Neural cell (in vitro differentiated cells): Measurements from ENCODE around the gene TF. TPM values are rescaled to one million over a fixed set of nuclear protein-coding genes. Genes with fewer than 3 reads are reported as not detected.

ENCODE experiments used
- H2AFZ ChIP-seq: fragments of 200-600, 300-800 bp; sonication (generic), shearing (Covaris generic); 2 replicates; pipeline ENCODE4 v1.6.0; 2014; ENCODE audit warnings: low read depth, mild to moderate bottlenecking, antibody characterized with exemption, low read length, moderate library complexity
- H3F3A ChIP-seq: fragments of 200-600 bp; shearing (Covaris generic); 2 replicates; pipeline ENCODE4 v1.6.1; 2016; ENCODE audit warnings: mild to moderate bottlenecking, moderate library complexity, mixed read lengths, antibody characterized with exemption, low read length; ENCODE audit not compliant: insufficient read depth, poor library complexity, severe bottlenecking
- H3K27ac ChIP-seq: fragments of 200-600, 300-800 bp; sonication (generic), shearing (Covaris generic); 2 replicates; pipeline ENCODE4 v1.5.1; 2014; ENCODE audit warnings: mild to moderate bottlenecking, low read length, moderate library complexity
- H3K27me3 ChIP-seq: fragments of 300-800, 200-600 bp; sonication (generic), shearing (Covaris generic); 2 replicates; pipeline ENCODE4 v1.6.0; 2014; ENCODE audit warnings: mild to moderate bottlenecking, low read depth, low read length, moderate library complexity; ENCODE audit not compliant: insufficient read depth
- H3K36me3 ChIP-seq: fragments of 300-800, 200-600 bp; sonication (generic), shearing (Covaris generic); 2 replicates; pipeline ENCODE4 v1.5.1; 2014; ENCODE audit warnings: mild to moderate bottlenecking, antibody characterized with exemption, low read length, moderate library complexity; ENCODE audit not compliant: insufficient read depth
- H3K4me2 ChIP-seq: fragments of 300-800, 200-600 bp; sonication (generic), shearing (Covaris generic); 2 replicates; pipeline ENCODE4 v1.6.0; 2014; ENCODE audit warnings: mild to moderate bottlenecking, low read length
- H3K4me3 ChIP-seq: fragments of 300-800, 200-600 bp; sonication (generic), shearing (Covaris generic); 2 replicates; pipeline ENCODE4 v1.5.1; 2014; ENCODE audit warnings: mild to moderate bottlenecking, low read length, moderate library complexity
- H3K79me2 ChIP-seq: fragments of 200-600 bp; shearing (Covaris generic); replicated peaks from 2 replicates; pipeline ENCODE4 v1.6.0; 2014; ENCODE audit warnings: mild to moderate bottlenecking, low read length, moderate library complexity; ENCODE audit not compliant: insufficient read depth
- H3K9ac ChIP-seq: fragments of 300-800, 200-600 bp; sonication (generic), shearing (Covaris generic); 2 replicates; pipeline ENCODE4 v1.6.1; 2016; ENCODE audit warnings: mild to moderate bottlenecking, low read length, mixed read lengths
- H3K9me2 ChIP-seq: fragments of 200-600 bp; shearing (Covaris generic); 2 replicates; pipeline ENCODE4 v1.6.1; 2016; ENCODE audit warnings: mild to moderate bottlenecking, low read length, mixed read lengths; ENCODE audit not compliant: insufficient read depth
- H3K9me3 ChIP-seq: fragments of 200-600, 300-800 bp; sonication (generic), shearing (Covaris generic); 2 replicates; pipeline ENCODE4 v1.6.1; 2016; ENCODE audit warnings: mild to moderate bottlenecking, mixed run types, low read length, moderate library complexity, mixed read lengths
- H4K20me1 ChIP-seq: fragments of 200-600 bp; shearing (Covaris generic); 2 replicates; pipeline ENCODE4 v1.6.1; 2016; ENCODE audit warnings: mild to moderate bottlenecking, mixed run types; ENCODE audit not compliant: insufficient read depth
- EP300 ChIP-seq: fragments of 450-650 bp; conservative IDR thresholded peaks from 2 replicates; pipeline ENCODE4 v1.6.1; 2014; ENCODE audit warnings: antibody characterized with exemption, mild to moderate bottlenecking, moderate library complexity; ENCODE audit not compliant: poor library complexity, severe bottlenecking
- EZH2 ChIP-seq: fragments of 200-600, 300-800 bp; shearing (Covaris generic), sonication (generic); IDR thresholded peaks from 2 replicates; pipeline ENCODE4 v1.6.1; 2014; ENCODE audit warnings: antibody characterized with exemption, low read length, borderline replicate concordance, mild to moderate bottlenecking; ENCODE audit not compliant: insufficient read depth, poor library complexity, severe bottlenecking
- MXI1 ChIP-seq: fragments of 450-650 bp; conservative IDR thresholded peaks from 2 replicates; pipeline ENCODE4 v1.6.1; 2014; ENCODE audit warnings: antibody characterized with exemption, mild to moderate bottlenecking; ENCODE audit not compliant: poor library complexity, severe bottlenecking
- POLR2AphosphoS5 ChIP-seq: IDR thresholded peaks from 2 replicates; pipeline ENCODE4 v1.6.1; 2012
- RAD21 ChIP-seq: fragments of 450-650 bp; conservative IDR thresholded peaks from 2 replicates; pipeline ENCODE4 v1.6.1; 2014; ENCODE audit warnings: antibody characterized with exemption, mild to moderate bottlenecking, moderate library complexity
- SMC3 ChIP-seq: fragments of 450-650 bp; conservative IDR thresholded peaks from 2 replicates; pipeline ENCODE4 v1.6.1; 2014; ENCODE audit warnings: antibody characterized with exemption, mild to moderate bottlenecking, moderate library complexity; ENCODE audit not compliant: poor library complexity
- TAF1 ChIP-seq: IDR thresholded peaks from 2 replicates; pipeline ENCODE4 v1.6.1; 2012; ENCODE audit warnings: low read depth
- polyA plus RNA-seq: library from polyadenylated mRNA; depleted of rRNA; stranded (reverse); fragments of >200 nt; gene quantifications from 2 replicates; pipeline ENCODE4 v1.2.3, GENCODE V29; 2014
- TF ChIP-seq, protein P1 (sequence below): IDR thresholded peaks from 2 replicates; pipeline ENCODE4 v1.6.1; 2012; ENCODE audit warnings: borderline replicate concordance
- TF ChIP-seq, protein P2 (sequence below): fragments of 450-650 bp; IDR thresholded peaks from 2 replicates; pipeline ENCODE4 v1.5.1; 2014; ENCODE audit warnings: antibody characterized with exemption, mild to moderate bottlenecking, moderate library complexity; ENCODE audit not compliant: poor library complexity, severe bottlenecking

TF gene
- polyA plus RNA-seq, 1 donor from 2014 or later = 1.4 TPM

DNA sequence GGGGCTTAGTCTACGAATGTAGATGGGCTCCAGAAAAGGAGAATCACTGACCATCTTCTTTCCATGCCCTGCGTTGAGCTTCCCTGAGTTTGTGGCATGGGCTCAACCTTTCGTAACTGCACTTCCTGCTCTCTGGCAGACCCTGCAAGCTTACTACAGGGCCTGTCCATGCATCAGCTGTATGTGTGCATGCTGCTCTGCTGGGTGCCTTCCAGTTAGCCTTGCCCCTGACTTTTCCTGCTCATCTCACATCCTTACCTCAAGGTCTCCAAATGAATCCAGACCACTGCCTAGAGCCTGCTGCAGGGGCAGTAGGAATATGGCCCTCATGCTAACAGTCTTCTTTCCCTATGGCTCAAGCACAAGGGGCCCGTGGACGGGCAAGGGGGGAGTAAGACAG, 2.0 kb upstream of the TF start:
- Histone ChIP-seq H2AFZ (no peak overlapping the region), H4K20me1 (no peaks in the 10 kb centered on the region), H3F3A (no peaks in the 10 kb centered on the region), H3K27me3 (no peaks in the 10 kb centered on the region), H3K36me3 (no peaks in the 10 kb centered on the region), H3K27ac (no peak overlapping the region), H3K79me2 (no peaks in the 10 kb centered on the region), H3K4me2 (no peak overlapping the region), H3K9me2 (no peaks in the 10 kb centered on the region), H3K4me3 (no peak overlapping the region), H3K9me3 (no peaks in the 10 kb centered on the region), H3K9ac (no peak overlapping the region)
- no peak for TF ChIP-seq SMC3
- no peak for TF ChIP-seq EZH2
- no peak for TF ChIP-seq RAD21
- TF ChIP-seq, protein P1, sequence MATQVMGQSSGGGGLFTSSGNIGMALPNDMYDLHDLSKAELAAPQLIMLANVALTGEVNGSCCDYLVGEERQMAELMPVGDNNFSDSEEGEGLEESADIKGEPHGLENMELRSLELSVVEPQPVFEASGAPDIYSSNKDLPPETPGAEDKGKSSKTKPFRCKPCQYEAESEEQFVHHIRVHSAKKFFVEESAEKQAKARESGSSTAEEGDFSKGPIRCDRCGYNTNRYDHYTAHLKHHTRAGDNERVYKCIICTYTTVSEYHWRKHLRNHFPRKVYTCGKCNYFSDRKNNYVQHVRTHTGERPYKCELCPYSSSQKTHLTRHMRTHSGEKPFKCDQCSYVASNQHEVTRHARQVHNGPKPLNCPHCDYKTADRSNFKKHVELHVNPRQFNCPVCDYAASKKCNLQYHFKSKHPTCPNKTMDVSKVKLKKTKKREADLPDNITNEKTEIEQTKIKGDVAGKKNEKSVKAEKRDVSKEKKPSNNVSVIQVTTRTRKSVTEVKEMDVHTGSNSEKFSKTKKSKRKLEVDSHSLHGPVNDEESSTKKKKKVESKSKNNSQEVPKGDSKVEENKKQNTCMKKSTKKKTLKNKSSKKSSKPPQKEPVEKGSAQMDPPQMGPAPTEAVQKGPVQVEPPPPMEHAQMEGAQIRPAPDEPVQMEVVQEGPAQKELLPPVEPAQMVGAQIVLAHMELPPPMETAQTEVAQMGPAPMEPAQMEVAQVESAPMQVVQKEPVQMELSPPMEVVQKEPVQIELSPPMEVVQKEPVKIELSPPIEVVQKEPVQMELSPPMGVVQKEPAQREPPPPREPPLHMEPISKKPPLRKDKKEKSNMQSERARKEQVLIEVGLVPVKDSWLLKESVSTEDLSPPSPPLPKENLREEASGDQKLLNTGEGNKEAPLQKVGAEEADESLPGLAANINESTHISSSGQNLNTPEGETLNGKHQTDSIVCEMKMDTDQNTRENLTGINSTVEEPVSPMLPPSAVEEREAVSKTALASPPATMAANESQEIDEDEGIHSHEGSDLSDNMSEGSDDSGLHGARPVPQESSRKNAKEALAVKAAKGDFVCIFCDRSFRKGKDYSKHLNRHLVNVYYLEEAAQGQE = no peak
- no peak for TF ChIP-seq MXI1
- no peak for TF ChIP-seq POLR2AphosphoS5

DNA sequence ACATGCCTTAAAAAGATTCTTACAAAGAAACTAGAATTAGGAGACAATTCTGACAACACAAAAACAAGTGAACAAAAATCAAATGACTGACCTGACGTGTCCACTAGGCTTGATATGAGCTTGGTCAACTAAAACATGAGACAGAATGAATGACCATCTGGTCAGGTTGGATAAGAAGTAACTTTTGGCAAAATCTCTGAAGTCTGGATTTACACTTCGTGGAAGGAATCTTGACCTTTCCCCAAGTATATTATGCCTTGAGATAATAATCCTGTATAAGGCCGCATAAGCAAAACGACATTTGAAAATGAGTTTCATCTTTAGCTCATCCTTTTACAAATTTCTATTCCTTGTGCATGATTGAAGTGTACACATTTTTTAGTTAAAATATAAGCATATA, 1.1 kb upstream of the TF start:
- H3K27ac ChIP-seq = no peak overlapping the region
- no peak overlapping the region for H2AFZ ChIP-seq
- H3K9me3 ChIP-seq = no peaks in the 10 kb centered on the region
- TF ChIP-seq EZH2 = no peak
- no peak for TF ChIP-seq EP300
- no peak for TF ChIP-seq MXI1
- TF ChIP-seq, protein P1 = no peak
- TF ChIP-seq, protein P2, sequence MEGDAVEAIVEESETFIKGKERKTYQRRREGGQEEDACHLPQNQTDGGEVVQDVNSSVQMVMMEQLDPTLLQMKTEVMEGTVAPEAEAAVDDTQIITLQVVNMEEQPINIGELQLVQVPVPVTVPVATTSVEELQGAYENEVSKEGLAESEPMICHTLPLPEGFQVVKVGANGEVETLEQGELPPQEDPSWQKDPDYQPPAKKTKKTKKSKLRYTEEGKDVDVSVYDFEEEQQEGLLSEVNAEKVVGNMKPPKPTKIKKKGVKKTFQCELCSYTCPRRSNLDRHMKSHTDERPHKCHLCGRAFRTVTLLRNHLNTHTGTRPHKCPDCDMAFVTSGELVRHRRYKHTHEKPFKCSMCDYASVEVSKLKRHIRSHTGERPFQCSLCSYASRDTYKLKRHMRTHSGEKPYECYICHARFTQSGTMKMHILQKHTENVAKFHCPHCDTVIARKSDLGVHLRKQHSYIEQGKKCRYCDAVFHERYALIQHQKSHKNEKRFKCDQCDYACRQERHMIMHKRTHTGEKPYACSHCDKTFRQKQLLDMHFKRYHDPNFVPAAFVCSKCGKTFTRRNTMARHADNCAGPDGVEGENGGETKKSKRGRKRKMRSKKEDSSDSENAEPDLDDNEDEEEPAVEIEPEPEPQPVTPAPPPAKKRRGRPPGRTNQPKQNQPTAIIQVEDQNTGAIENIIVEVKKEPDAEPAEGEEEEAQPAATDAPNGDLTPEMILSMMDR = no peak
- no peak for TF ChIP-seq RAD21
- no peak for TF ChIP-seq POLR2AphosphoS5
- TF ChIP-seq SMC3 = no peak
- TF ChIP-seq TAF1 = no peak
- no peaks in the 10 kb centered on the region for H4K20me1 ChIP-seq
- H3K79me2 ChIP-seq = no peaks in the 10 kb centered on the region
- no peaks in the 10 kb centered on the region for H3F3A ChIP-seq
- no peaks in the 10 kb centered on the region for H3K27me3 ChIP-seq
- H3K9me2 ChIP-seq = no peaks in the 10 kb centered on the region
- no peak overlapping the region for H3K4me2 ChIP-seq
- H3K4me3 ChIP-seq = no peak overlapping the region
- no peaks in the 10 kb centered on the region for H3K36me3 ChIP-seq
- H3K9ac ChIP-seq = no peak overlapping the region
